Right lobe of liver (tissue), 4 donors: Measurements from ENCODE around the gene RAB42.

Experiments used
- POLR2A ChIP-seq: fragments of 450-650 bp; IDR thresholded peaks from one replicate; pipeline ENCODE4 v1.6.1; 2017; ENCODE audit warnings: antibody characterized with exemption, mild to moderate bottlenecking
- TF ChIP-seq, protein P1 (sequence below), 4 donors: fragments of 200-600 bp in 3 of 4; fragments of 450-650 bp in 1 of 4; IDR thresholded peaks; one replicate each; pipeline versions ENCODE4 v1.5.1 to v1.8.0; 2016 to 2022; ENCODE audit warnings: antibody characterized with exemption in 4 of 4, mild to moderate bottlenecking in 2 of 4
- donor health status: DM: no; HTN: no; CAD: no.
- donor health status: DM: no; HTN: no; CAD: no.
- donor health status: DM: no; HTN: yes; CAD: no.

DNA sequence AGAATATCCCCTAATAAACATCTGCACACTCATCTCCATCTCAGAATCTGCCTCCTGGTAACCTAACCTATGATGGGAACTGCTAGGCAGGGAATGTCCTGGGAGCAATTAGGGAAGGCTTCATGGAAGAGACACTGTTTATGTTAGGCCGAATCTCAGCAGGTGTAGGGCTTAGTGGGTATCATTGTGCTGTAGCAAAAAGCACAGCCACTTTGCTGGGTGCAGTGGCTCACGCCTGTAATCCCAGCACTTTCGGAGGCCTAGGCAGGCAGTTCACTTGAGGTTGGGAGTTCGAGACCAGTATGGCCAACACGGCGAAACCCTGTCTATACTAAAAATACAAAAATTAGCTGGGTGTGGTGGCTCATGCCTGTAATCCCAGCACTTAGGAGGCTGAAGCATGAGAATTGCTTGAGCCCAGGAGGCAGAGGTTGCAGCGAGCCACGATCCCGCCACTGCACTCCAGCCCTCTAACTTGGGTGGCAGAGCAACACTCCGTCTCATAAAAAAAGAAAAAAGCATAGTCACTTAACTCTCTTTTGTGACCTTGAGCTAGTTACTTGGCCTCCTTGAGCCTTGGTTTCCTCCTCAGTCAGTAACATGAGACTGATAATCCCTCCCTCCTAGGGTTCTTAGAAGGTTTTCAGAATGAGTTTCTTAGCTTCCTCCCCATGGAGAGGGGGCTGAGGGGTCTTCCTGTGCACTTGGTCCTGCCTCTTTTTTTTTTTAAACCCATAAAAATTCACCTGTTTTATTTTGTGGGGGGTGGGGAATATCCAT lies 3.5 kb downstream of the RAB42 start:
- TF ChIP-seq, protein P1, sequence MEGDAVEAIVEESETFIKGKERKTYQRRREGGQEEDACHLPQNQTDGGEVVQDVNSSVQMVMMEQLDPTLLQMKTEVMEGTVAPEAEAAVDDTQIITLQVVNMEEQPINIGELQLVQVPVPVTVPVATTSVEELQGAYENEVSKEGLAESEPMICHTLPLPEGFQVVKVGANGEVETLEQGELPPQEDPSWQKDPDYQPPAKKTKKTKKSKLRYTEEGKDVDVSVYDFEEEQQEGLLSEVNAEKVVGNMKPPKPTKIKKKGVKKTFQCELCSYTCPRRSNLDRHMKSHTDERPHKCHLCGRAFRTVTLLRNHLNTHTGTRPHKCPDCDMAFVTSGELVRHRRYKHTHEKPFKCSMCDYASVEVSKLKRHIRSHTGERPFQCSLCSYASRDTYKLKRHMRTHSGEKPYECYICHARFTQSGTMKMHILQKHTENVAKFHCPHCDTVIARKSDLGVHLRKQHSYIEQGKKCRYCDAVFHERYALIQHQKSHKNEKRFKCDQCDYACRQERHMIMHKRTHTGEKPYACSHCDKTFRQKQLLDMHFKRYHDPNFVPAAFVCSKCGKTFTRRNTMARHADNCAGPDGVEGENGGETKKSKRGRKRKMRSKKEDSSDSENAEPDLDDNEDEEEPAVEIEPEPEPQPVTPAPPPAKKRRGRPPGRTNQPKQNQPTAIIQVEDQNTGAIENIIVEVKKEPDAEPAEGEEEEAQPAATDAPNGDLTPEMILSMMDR (IDR thresholded peaks at IDR 0.05), result no peak
- no peak for TF ChIP-seq POLR2A
